NK-92 (cell line): ENCODE measurements around the gene TM9SF3.
"Not testable (repeated sequence)": the region's sequence is repeated elsewhere in the genome, so short reads cannot be mapped to it uniquely, and the experiment has no call there.

ENCODE experiments used
- DNase-seq: peaks from one replicate; lab custom pipeline; 2025; ENCODE audit not compliant: unreplicated experiment; lab: John Stamatoyannopoulos, UW

The TM9SF3 gene

DNA sequence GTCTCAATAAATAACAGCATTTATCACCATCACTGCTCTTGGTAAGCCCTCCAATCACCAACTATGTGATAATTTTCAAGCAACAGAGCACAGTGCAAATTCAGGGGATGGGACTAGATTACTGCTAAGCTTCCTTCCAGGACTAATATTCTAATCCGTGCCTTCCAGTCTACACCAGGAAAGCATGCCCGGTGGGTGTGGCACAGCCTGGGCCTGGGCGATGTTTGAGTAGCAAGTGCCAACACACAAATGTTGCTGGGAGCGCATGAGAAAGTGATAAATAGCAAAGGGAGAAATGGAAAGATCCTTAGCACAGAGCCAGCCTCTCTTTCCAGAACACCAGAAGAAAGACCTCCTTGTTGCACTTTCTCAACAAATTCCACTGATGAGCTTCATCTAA, 13.5 kb upstream of the TM9SF3 start:
- DNase-seq, result no peak

DNA sequence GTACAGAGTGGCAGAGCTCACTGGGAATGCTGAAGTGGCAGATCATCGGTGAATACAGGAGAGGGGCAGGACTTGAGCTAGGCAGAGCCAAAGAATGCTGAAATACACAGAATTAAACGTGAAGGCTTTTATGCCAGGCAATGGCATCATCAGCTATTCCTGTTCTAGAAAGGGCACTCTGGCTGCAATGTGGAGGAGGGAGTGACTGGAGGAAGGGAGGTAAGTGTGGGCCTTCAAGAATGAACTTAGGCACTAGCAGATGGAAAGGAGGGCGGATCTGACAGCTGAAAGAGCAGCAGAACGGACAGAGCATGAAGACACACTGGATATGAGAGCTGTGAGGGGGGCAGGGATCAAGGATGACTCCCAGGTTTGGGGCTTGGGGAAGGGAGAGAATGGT, 12.0 kb upstream of the TM9SF3 start:
- no peak for DNase-seq

DNA sequence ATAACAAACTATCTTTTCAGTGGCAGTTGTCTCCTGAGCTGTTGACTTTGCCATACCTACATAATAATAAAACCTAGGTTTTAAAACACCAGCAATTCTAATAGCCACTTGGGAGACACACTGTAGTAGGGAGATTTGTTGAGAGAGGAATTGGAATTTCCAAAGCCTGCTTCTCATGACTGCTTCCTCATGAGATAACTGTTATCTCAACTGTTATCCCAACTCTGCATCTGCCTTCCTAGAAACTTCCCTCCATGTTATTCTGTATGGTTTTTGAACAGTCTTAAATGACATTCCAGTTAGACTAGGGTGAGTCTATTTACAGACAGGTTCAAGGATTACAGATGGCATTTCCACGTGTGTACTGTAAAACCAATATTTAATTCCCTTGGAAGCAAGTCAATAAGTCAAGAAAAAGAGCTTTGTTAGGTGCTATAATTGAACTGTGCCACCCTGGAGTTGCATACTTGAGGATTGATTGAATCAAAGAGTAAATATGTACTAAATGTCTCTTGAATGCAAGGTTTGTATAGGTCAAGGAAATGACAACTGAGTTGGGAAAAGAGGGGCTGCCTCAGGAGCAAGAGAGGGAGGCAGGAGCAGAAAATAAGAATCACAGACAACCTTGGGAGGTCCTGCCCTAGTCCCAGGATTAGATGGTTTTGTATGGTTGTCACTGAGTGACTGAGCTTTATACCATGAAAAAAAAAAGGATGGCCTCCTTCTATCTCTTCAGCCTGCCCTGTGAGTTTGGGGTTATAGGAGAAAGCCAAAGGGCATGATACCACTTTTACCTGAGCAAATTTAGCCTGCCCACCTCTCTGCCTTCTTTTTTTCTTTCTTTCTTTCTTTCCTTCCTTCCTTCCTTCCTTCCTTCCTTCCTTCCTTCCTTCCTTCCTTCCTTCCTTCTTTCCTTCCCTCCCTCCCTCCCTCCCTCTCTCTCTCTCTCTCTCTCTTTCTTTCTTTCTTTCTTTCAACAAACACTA, 9.9 kb upstream of the TM9SF3 start:
- DNase-seq, result no peak

DNA sequence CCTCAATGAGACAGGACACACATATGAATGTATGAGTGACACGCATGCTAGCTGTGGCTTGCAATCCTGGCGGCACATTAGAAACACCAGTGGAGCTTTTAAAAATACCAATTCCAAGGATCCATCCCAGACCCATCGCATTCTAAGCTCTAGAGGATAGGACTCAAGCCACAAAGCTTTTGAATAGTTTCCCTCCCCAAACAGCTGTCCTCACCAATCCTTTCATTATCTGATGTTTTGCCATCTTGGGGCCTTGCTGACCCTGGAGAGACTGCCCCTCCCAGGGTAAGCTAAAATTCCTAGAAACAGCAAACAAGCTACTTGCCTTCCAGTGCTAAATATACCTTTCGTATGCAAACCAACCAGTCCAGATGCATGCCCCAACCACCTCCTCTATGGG, 8.9 kb upstream of the TM9SF3 start:
- no peak for DNase-seq

DNA sequence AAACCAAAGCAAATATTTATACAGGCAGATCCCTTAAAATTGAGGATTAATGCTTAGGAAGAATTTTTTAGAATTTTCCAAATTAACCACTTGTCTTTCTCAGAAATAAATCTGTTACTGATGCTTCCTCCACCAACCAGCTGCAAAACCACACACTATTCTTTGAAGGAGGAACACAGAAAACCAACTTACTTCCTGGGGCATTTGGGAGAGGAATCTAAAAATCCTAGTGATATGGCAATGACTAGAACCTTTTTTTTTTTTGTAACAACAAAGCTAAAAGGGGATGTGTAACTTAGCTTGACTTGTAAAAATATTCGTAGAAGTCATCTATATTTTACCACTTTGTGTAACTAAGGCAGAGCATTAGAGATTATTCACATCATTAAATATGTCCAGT, 5.1 kb upstream of the TM9SF3 start:
- DNase-seq, result no peak

DNA sequence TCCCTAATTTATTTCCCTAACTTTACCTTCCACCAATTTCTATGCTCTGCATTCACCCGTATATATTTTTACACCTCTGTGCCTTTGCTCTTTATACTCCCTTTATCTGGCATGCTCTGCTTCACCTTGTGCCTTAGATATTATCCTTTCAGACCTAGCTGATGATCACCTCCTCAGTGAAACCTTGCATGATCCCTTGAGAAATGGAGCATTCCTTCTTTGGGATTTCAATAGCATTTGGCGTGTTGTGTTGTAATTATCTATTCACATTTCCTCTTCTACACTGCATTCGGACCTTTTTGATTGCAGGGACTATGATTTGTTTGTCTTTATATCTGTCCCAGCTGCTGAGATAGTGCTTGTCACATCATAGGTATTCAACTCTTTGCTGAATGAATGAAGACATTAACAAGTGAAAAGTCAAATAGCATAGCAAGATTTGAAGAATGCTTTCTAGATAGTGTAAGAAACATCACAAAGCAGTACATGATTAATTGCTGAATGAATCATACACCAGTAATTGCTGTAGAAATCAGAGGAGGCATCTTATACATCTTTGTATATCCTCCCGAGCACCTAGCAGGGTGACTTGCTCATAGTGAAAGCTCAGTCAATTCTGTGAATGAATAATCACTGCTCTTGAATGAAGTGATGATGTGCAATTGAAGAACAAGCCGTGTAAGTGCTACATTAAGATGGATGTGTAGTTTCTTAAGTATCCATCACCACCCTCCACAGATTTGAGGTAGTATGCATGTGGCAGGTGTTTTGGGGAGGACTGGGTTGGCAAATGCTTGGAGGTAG, 2.0 kb upstream of the TM9SF3 start:
- DNase-seq, result no peak

DNA sequence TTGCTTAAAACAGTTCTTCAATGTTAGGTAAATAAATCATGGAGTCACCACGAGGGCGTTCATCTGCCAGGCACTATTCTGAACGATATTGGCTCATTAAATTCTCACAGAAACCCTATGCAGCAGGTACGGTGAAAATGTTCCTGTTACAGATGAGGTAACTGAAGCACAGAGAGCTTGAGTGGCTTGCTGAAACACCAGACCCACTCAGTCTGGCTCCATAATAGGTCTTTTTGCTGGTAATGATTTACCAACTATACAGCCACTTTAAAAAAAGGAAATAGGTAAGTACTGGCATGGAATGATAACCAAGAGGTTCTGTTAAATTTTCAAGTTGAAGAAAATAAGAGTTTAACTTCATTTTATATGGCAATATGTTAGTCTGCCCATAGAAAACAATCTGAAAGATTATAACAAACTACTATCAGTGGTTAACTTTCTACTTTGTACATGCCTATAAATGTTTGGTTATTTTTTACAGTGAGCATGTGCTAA, 1.3 kb upstream of the TM9SF3 start:
- DNase-seq, result no peak

DNA sequence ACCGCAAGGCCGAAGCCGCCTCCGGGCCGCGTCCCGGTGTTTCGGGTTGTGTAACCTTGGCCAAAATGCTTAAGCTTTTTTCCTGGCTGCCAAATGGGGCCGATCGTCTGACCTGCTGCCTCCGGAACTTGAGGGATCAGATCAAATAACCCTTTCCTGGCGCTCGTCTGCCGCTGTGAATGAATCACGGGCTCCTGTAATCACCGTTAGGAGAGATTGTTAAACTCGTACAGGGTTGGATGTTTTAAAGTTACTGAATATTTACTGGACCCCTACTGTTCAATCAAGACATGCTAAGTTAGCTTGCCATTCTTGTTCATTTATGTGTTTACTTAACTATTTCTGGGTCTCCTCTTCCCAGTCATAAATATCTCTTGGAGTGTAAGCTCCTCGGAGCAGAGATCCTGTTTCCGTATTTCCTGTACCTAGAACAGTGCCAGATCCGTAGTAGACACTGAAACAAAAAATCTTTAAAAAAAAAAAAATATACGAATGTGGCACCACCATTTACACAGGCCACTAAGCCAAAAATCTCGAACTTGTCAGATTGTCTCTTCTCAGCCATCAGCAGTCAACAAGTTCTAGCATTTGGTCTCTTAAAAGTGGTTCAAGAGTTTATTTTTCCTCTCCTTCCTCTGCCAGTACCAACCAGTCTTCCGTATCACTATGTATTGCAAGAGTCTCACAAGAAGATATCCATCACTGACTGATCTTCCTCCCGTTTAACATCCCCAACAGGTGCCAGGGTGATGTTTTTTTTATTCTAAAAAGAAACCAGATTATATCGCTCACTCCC, 650 bp upstream of the TM9SF3 start:
- DNase-seq, result no peak

- DNase-seq, result no peak
Measured at GRCh38 chr10:96585736-96586418, 935 bp downstream of the TM9SF3 start.

DNA sequence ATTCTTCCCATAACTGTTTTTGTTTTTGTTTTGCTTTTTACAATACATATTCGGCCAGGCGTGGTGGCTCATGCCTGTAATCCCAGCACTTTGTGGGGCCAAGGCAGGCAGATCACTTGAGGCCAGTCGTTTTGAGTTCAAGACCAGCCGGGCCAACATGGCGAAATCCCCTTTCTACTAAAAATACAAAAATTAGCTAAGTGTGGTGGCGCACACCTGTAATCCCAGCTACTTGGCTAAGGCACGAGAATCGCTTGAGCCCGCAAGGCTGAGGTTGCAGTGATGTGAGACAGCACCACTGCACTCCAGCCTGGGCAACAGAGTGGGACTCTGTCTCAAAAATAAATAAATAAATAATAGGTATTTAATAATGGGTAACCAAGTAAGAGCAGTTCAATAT, 2.3 kb downstream of the TM9SF3 start:
- DNase-seq, result no peak

DNA sequence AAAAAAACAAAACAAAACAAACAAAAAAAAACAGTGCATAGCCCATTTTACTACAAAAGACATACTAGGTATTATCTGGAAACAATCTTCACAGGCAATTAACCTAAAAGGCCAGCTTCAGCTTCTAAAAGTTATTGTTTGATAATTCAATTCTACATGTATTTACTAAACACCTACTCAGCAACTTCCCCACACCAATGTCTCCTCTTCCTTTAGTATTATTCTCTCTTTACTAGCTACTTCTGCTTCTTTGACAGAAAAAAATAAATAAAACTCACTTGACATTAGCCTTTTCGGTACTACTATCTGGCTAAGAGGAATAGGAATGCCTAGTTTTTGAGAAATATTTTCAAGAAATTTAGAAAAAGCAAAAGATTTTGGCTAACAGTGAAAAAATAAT, 2.8 kb downstream of the TM9SF3 start:
- no peak for DNase-seq

- no peak for DNase-seq
Measured at GRCh38 chr10:96579133-96579532, 7.7 kb downstream of the TM9SF3 start.

- DNase-seq, result no peak
Measured at GRCh38 chr10:96578633-96579032, 8.2 kb downstream of the TM9SF3 start.

DNA sequence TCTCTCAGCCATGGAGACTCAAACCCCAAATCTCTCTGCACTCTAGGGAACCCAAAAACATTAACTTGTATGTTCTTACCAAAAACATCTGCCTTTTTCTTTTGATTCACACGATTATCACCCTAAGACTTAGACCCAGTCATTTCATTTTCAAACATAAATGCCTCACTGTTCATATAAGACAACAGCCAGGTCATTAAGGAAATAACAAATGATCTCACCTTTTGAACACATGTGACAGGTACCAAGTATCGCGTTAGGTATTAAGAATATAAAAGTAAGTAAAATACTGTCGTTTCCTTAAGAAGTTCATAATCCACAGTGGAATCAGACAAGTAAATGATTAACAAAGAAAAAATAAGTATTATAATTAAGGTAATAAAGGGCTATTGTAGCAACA, 8.8 kb downstream of the TM9SF3 start:
- no peak for DNase-seq

DNA sequence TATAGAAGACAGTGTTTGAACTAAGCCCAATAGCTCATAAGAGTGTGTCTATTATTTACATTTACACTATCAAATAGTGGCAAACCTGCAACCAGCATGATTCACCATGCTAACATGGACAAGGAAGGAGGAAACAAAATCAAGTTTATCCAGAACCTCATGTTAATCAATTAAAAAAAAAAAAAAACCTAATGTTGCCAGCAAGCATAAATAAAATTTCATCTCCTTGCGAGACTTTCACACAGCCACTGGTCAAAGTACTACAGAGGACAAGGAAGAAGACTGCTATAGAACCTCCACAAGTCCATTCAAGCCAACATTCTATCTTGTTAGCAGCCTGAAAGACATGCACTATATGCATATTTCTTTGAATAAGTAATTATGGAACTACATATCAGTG, 9.7 kb downstream of the TM9SF3 start:
- no peak for DNase-seq

GRCh38 chr10:96576277-96576980, 10.4 kb downstream of the TM9SF3 start:
- no peak for DNase-seq

GRCh38 chr10:96574564-96574963, 12.2 kb downstream of the TM9SF3 start:
- DNase-seq, result not testable (repeated sequence)

- no peak for DNase-seq
Measured at GRCh38 chr10:96573036-96573435, 13.8 kb downstream of the TM9SF3 start.

DNA sequence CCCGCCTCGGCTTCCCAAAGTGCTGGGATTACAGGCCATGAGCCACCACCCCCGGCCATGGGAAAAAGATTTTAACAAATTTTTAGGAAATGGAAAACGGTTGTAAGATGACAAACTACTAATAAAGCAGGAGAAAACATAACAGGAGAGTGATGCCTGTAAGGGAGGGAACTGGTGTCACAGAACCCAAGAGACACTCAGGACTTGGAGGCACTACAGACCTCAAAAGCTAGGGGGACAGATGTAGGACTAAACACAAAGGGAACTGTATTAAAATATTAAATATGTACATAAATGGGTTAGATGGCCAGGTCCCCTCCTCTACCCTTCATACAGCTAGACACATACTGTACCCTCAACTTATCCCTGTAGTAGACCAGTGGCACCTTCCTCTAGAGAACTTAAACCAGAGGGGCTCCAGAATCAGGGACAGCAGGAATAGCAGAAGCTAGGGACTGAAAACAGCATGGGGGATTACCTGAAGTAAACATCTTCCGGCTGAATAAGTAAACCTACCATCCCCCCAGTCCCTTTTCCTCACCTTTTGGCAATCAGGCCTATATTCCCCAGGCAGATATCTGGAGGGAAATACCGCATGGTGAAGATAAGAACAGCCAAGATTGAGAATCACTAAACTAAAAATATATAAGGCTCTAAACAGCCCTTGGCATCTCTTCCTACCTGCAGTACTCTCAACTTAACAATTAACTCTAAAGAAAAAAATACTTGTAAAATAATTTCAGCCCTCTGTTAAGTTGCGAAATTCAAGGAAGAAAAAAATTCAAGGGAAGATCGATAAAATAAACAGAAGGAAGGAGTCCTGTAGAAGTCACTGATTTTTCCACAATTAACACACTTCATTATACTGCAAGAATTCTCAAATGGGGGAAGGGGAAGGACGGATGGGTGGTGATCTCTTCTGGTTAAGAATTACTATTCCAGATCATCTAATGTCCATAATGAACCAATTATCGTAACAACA, 15.5 kb downstream of the TM9SF3 start:
- DNase-seq, result no peak
